ENCODE measurements around the gene PRKAG2. TPM values are rescaled to one million over a fixed set of nuclear protein-coding genes. Genes with fewer than 3 reads are reported as not detected.

Gene PRKAG2
- total RNA-seq, 1 donor from 2014 or later, result 20.8 TPM

- no peak overlapping the region for H3K4me3 ChIP-seq (ENCODE audit: low read depth, low read length)
- DNase-seq (ENCODE audit: low read depth), result no peak
- no peak for TF ChIP-seq CTCF (conservative IDR thresholded peaks at IDR 0.05; ENCODE audit: low read depth, low read length)
These were observed 101.1 kb downstream of the PRKAG2 start for GRCh38 chr7:151775547-151776443.

GRCh38 chr7:151774951-151775350 is 102.0 kb downstream of the PRKAG2 start:
- TF ChIP-seq CTCF (conservative IDR thresholded peaks at IDR 0.05; ENCODE audit: low read depth, low read length), result no peak
- no peak for DNase-seq (ENCODE audit: low read depth)
- no peak overlapping the region for H3K4me3 ChIP-seq (ENCODE audit: low read depth, low read length)

- no peak overlapping the region for H3K4me3 ChIP-seq (ENCODE audit: low read depth, low read length)
- no peak for TF ChIP-seq CTCF (conservative IDR thresholded peaks at IDR 0.05; ENCODE audit: low read depth, low read length)
- no peak for DNase-seq (ENCODE audit: low read depth)
These were observed 103.1 kb downstream of the PRKAG2 start for GRCh38 chr7:151773797-151774196.

- no peak overlapping the region for H3K4me3 ChIP-seq (ENCODE audit: low read depth, low read length)
- no peak for TF ChIP-seq CTCF (conservative IDR thresholded peaks at IDR 0.05; ENCODE audit: low read depth, low read length)
- no peak for DNase-seq (ENCODE audit: low read depth)
These were observed 106.7 kb downstream of the PRKAG2 start for GRCh38 chr7:151770232-151770631.

GRCh38 chr7:151769188-151769821 is 107.6 kb downstream of the PRKAG2 start:
- no peak for DNase-seq (ENCODE audit: low read depth)
- no peak for TF ChIP-seq CTCF (conservative IDR thresholded peaks at IDR 0.05; ENCODE audit: low read depth, low read length)
- H3K4me3 ChIP-seq (ENCODE audit: low read depth, low read length), result no peak overlapping the region

GRCh38 chr7:151768805-151769187 is 108.1 kb downstream of the PRKAG2 start:
- no peak for DNase-seq (ENCODE audit: low read depth)
- H3K4me3 ChIP-seq (ENCODE audit: low read depth, low read length), result no peak overlapping the region
- no peak for TF ChIP-seq CTCF (conservative IDR thresholded peaks at IDR 0.05; ENCODE audit: low read depth, low read length)

All from epithelial cell of proximal tubule (primary cell).